K562 (cell line): ENCODE data around the gene SNX9. TPM values are rescaled to one million over a fixed set of nuclear protein-coding genes. Genes with fewer than 3 reads are reported as not detected.

Source experiments
- ARID4B ChIP-seq: sonication (generic); formaldehyde crosslinking; IDR thresholded peaks from 2 replicates; pipeline ENCODE4 v1.8.0; 2022; ENCODE audit warnings: mild to moderate bottlenecking, missing genetic modification reagents
- BRD4 ChIP-seq: fragments of 200-600 bp; sonication (generic); IDR thresholded peaks from 2 replicates; pipeline ENCODE4 v1.6.1; 2017; ENCODE audit warnings: inconsistent platforms
- CHD1 ChIP-seq: fragments of 200-600 bp; sonication (generic); IDR thresholded peaks from one replicate; pipeline ENCODE4 v1.6.1; 2012; ENCODE audit warnings: mild to moderate bottlenecking, moderate library complexity, low read length, inconsistent platforms
- ESRRB ChIP-seq: fragments of 250-450 bp; sonication (Bioruptor Pico); IDR thresholded peaks from 2 replicates; pipeline ENCODE4 v1.5.0; 2020; ENCODE audit warnings: mild to moderate bottlenecking, moderate library complexity, borderline replicate concordance
- ETS1 ChIP-seq: conservative IDR thresholded peaks from 2 replicates; pipeline ENCODE4 v1.6.1; 2011; ENCODE audit warnings: low read depth, mild to moderate bottlenecking, low read length; ENCODE audit not compliant: control insufficient read depth
- HOMEZ ChIP-seq: fragments of 250-450 bp; sonication (Bioruptor Pico); IDR thresholded peaks from 2 replicates; pipeline ENCODE4 v1.4.0; 2020; ENCODE audit warnings: mild to moderate bottlenecking, moderate library complexity
- ID3 ChIP-seq, 2 experiments: fragments of 250-450 bp in 1 of 2; fragments of 450-650 bp in 1 of 2; sonication (Bioruptor Pico) in 1 of 2; IDR thresholded peaks; 2 replicates each; pipeline versions ENCODE4 v1.6.1 to v1.8.0; 2016 to 2021; ENCODE audit warnings: mild to moderate bottlenecking in 2 of 2, moderate library complexity in 2 of 2, missing compliant biosample characterization in 1 of 2, missing genetic modification characterization in 1 of 2
- MLX ChIP-seq, 2 experiments: fragments of 450-650 bp in 1 of 2; sonication (generic) in 1 of 2; formaldehyde crosslinking; conservative IDR thresholded peaks; 2 replicates each; pipeline versions ENCODE4 v1.4.0 to v1.8.1; 2020 to 2022; ENCODE audit warnings: mild to moderate bottlenecking in 1 of 2, missing genetic modification reagents in 1 of 2
- NFATC3 ChIP-seq: fragments of 450-650 bp; IDR thresholded peaks from 2 replicates; pipeline ENCODE4 v1.6.1; 2017; ENCODE audit warnings: mild to moderate bottlenecking
- PHB ChIP-seq: fragments of 250-450 bp; sonication (Bioruptor Pico); IDR thresholded peaks from 2 replicates; pipeline ENCODE4 v1.5.0; 2021
- POLR3G ChIP-seq: IDR thresholded peaks from 2 replicates; pipeline ENCODE4 v1.6.1; 2011; ENCODE audit not compliant: insufficient read length, insufficient replicate concordance; ENCODE audit errors: extremely low read depth
- RNF2 ChIP-seq: sonication (generic); IDR thresholded peaks from 2 replicates; pipeline ENCODE4 v1.6.1; 2016
- SMAD4 ChIP-seq: fragments of 250-450 bp; sonication (Bioruptor Pico); conservative IDR thresholded peaks from 2 replicates; pipeline ENCODE4 v1.8.0; 2021; ENCODE audit warnings: inconsistent platforms, mild to moderate bottlenecking, moderate library complexity
- SP1 ChIP-seq: sonication (generic); formaldehyde crosslinking; IDR thresholded peaks from 2 replicates; pipeline ENCODE4 v1.8.1; 2022; ENCODE audit warnings: mild to moderate bottlenecking, missing genetic modification reagents
- ZNF133 ChIP-seq: fragments of 250-450 bp; sonication (Bioruptor Pico); IDR thresholded peaks from 2 replicates; pipeline ENCODE4 v1.4.0; 2020; ENCODE audit warnings: mild to moderate bottlenecking
- ZNF134 ChIP-seq: fragments of 250-450 bp; sonication (Bioruptor Pico); conservative IDR thresholded peaks from 2 replicates; pipeline ENCODE4 v1.4.0; 2020
- ZNF551 ChIP-seq: fragments of 250-450 bp; sonication (Bioruptor Pico); IDR thresholded peaks from 2 replicates; pipeline ENCODE4 v1.5.0; 2021; ENCODE audit warnings: mild to moderate bottlenecking, moderate library complexity
- ZNF668 ChIP-seq: fragments of 250-450 bp; sonication (Bioruptor Pico); IDR thresholded peaks from 2 replicates; pipeline ENCODE4 v1.8.0; 2022; ENCODE audit warnings: mild to moderate bottlenecking, inconsistent platforms
- ZNF696 ChIP-seq: fragments of 250-450 bp; sonication (Bioruptor Pico); conservative IDR thresholded peaks from 2 replicates; pipeline ENCODE4 v1.4.0; 2020; ENCODE audit warnings: mild to moderate bottlenecking, moderate library complexity
- polyA plus RNA-seq, 8 experiments: library from polyadenylated mRNA; depleted of rRNA in 4 of 8; stranded (reverse) in 5 of 8; unstranded in 3 of 8; fragments of >200 nt; fragmentation: Nextera tagmentation in 2 of 8; fragmentation: Illumina TruSeq in 1 of 8; extraction: Ambion mirVana in 2 of 8; extraction: Trizol in 1 of 8; gene quantifications; 2 replicates each; pipeline versions ENCODE4 v1.2.1 to v1.2.3, GENCODE V29; 2011 to 2014; ENCODE audit warnings: inconsistent platforms in 1 of 8, missing spikeins in 1 of 8
- total RNA-seq, 7 experiments: library from RNA; depleted of rRNA in 6 of 7; stranded (reverse); fragments of >200 nt in 6 of 7; fragmentation: Illumina TruSeq in 2 of 7; extraction: Trizol in 2 of 7; gene quantifications; 2 replicates each; pipeline versions ENCODE4 v1.2.1 to v1.2.3, GENCODE V29; 2011 to 2021; ENCODE audit warnings: low replicate concordance in 1 of 7

Gene SNX9
- total and polyA plus RNA-seq, 9 of the 15 experiments (the other 6 are each of a cell fraction or from before 2014, with no cell fraction given), result 6.0 to 81.7 (median 57.1) TPM

GRCh38 chr6:157822245-157823000 lies 623 bp upstream of the SNX9 start (continued):
- TF ChIP-seq ZNF133 (CRISPR knock-in tag) (no peak), NFATC3 (no peak), HOMEZ (CRISPR knock-in tag) (peak; percentile 39; the same call in 1 of the 2 replicates), ZNF668 (CRISPR knock-in tag) (no peak), ZNF551 (CRISPR knock-in tag) (no peak), ETS1 (no peak), ZNF134 (CRISPR knock-in tag) (no peak), BRD4 (peak; percentile 82), ID3 (CRISPR knock-in tag; IDR thresholded peaks at IDR 0.05) (no peak), ID3 (tag; IDR thresholded peaks at IDR 0.05) (peak; percentile 88), RNF2 (0 out of 2 replicates have a peak, but pooled peaks have one; percentile 10), ARID4B (CRISPR knock-in tag) (no peak), ZNF696 (CRISPR knock-in tag) (no peak), SP1 (CRISPR knock-in tag) (no peak), ESRRB (CRISPR knock-in tag) (no peak), CHD1 (no peak), MLX (CRISPR knock-in tag; conservative IDR thresholded peaks at IDR 0.05) (0 out of 4 replicates have a peak, but pooled peaks of 1 of the 2 experiments have one; percentile 37), POLR3G (no peak), PHB (CRISPR knock-in tag) (peak; percentile 63; the same call in 1 of the 2 replicates), SMAD4 (CRISPR knock-in tag) (peak; percentile 80)
